ENCODE data around the gene KNDC1.

GRCh38 chr10:133186416-133187090, 26.5 kb downstream of the KNDC1 start:
- TF ChIP-seq POLR2A (IDR thresholded peaks at IDR 0.05) = no peak
- TF ChIP-seq CTCF (IDR thresholded peaks at IDR 0.05) = no peak
